ENCODE results near the gene CCDC9B.

DNA sequence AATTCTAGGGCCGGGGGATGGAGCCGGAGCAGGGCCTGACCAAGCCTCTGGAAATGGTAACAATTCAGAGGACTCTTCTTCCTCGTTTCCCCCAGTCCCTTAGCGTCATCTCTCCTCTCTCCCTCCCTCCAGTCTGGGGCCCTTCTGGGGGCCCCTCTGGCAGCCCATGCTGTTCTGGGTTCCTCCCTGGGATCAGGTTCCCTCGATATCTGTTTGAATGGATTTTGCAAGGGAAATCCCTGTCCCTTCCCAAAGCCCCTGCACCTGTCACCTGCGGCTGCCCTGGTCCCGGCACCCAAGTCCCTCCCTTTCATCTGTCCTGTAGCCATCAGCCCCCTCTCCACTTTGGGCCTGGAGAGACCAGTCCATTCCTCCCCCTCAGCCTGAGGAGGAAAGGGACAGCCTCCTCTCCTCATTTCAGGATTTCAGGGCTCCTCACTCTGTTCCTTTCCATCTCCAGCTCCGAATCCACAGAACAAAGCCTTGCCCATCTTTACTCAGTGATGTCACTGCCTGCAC is 31.3 kb downstream of the CCDC9B start:
- TF ChIP-seq, protein P1, sequence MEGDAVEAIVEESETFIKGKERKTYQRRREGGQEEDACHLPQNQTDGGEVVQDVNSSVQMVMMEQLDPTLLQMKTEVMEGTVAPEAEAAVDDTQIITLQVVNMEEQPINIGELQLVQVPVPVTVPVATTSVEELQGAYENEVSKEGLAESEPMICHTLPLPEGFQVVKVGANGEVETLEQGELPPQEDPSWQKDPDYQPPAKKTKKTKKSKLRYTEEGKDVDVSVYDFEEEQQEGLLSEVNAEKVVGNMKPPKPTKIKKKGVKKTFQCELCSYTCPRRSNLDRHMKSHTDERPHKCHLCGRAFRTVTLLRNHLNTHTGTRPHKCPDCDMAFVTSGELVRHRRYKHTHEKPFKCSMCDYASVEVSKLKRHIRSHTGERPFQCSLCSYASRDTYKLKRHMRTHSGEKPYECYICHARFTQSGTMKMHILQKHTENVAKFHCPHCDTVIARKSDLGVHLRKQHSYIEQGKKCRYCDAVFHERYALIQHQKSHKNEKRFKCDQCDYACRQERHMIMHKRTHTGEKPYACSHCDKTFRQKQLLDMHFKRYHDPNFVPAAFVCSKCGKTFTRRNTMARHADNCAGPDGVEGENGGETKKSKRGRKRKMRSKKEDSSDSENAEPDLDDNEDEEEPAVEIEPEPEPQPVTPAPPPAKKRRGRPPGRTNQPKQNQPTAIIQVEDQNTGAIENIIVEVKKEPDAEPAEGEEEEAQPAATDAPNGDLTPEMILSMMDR (IDR thresholded peaks at IDR 0.05 in 8 of 11, conservative IDR thresholded peaks at IDR 0.05 in 3 of 11) = no peak
- TF ChIP-seq POLR2AphosphoS5 (IDR thresholded peaks at IDR 0.05) = no peak
- TF ChIP-seq POLR2A (IDR thresholded peaks at IDR 0.05) = no peak

All from spleen (tissue), 7 donors.